Measurements from ENCODE around the gene OR51B4. TPM values are rescaled to one million over a fixed set of nuclear protein-coding genes. Genes with fewer than 3 reads are reported as not detected.
"Not testable (repeated sequence)": the region's sequence is repeated elsewhere in the genome, so short reads cannot be mapped to it uniquely, and the experiment has no call there.

OR51B4 gene, protein sequence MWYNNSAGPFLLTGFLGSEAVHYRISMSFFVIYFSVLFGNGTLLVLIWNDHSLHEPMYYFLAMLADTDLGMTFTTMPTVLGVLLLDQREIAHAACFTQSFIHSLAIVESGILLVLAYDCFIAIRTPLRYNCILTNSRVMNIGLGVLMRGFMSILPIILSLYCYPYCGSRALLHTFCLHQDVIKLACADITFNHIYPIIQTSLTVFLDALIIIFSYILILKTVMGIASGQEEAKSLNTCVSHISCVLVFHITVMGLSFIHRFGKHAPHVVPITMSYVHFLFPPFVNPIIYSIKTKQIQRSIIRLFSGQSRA
- total RNA-seq: not detected in 2 replicates
- not detected for polyA plus RNA-seq (2012)

DNA sequence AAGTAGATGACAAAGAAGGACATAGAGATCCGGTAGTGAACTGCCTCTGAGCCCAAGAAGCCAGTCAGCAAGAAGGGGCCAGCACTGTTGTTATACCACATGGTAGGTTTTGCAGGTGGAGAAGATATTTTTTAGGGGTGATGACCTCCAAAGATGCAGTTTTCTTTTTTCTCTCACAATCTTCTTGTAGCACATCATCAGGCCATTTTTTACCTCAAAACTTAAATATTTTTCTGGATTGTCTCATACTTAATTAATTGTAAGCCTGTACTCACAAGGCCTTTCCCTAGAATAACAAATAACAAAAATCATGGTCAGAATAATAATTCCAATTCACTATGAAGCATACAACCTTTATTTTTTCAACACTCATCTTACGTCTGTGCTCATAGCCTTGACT, at the start of gene OR51B4:
OR51B4 (minus strand) TSS at position 101 of the 400 bp plus-strand sequence; CDS start at position 101, 0 bp downstream.
- DNase-seq (ENCODE audit: low read depth): no peak

DNA sequence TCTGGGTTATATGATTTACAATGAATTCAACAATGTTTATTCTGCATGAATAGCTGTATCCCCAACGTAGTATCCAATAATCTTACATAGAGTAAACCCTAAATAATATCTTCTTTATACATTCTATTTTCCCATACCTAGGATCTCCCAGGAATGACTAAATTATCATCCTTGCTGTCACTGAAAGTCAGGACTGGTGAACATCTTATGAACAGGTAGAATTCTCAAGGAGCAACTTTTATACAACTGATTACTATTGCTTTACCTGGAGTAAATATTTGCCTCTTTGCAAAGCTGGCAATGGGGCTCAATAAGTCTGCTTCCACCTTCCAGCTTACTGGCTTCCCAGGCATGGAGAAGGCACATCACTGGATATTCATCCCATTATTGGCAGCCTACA, 49.5 kb upstream of the OR51B4 start, which contains the start of gene OR51B6:
OR51B6 (plus strand) TSS at position 301 of the 400 bp plus-strand sequence; CDS start at position 301, 0 bp downstream.
- no peak for DNase-seq (ENCODE audit: low read depth)

DNA sequence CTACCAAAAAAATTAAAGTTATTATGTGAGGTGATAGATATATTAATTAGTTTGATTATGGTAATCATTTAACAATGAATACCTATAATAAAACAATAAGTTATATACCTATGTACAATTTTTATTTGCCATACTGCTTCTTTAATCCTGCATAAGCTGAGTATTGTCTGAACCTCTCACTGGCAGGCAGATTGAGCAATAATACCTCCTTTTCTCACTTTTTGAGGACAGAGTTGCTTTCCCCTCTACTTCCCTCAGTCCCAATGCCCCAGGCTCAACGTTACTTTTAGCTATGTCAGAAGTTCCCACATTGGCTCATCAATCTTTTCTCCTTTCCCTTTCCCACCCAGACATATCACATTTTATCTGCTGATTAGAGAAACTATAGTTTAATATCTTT, 47.8 kb upstream of the OR51B4 start:
- no peak for DNase-seq (ENCODE audit: low read depth)

DNA sequence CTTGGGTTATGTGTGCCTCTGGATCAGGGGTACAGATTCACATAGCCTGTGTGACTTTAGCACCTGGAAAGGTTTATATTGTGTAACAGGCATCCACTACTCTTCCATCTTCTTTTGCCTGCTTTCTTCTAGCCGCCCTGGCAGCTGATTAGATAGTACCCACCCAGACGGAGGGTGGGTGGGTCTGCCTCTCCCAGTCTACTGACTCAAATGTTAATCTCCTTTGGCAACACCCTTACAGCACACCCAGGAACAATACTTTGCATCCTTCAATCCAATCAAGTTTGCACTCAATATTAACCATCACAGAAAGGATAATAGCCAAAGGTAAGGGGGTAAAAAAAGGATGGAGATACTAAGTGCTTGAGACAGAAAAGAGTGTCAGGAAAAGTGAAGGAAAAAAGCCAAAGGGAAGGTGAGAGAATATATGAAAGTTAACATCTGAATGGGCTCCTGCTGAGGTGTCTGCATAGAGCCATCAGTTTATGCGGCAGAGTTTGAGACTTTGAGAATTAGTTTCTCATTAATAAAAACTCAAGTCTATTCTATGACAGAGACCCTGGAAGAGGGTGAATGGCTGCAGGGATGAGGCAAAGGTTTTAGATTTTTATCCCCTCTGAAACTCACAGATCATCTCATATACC, 46.9 kb upstream of the OR51B4 start:
- no peak for DNase-seq (ENCODE audit: low read depth)

DNA sequence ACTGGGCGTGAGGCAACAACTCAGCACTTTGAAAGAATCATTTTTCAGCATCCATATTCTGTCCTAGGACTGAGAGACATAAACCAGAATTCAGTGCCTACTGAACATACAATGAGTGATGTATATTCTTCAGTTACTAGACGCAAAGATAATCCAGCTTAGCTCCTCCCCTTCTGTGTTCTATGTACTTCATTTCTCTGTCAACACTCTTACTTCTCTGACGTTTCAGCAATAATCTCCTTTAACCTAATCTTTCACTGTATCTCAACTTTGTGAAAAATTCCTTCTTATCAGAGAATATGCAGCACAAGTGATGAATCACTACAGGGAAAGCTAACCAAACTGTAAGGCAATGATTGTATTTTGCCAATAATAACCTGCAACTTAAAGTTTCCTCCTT, 44.1 kb upstream of the OR51B4 start:
- no peak for DNase-seq (ENCODE audit: low read depth)

DNA sequence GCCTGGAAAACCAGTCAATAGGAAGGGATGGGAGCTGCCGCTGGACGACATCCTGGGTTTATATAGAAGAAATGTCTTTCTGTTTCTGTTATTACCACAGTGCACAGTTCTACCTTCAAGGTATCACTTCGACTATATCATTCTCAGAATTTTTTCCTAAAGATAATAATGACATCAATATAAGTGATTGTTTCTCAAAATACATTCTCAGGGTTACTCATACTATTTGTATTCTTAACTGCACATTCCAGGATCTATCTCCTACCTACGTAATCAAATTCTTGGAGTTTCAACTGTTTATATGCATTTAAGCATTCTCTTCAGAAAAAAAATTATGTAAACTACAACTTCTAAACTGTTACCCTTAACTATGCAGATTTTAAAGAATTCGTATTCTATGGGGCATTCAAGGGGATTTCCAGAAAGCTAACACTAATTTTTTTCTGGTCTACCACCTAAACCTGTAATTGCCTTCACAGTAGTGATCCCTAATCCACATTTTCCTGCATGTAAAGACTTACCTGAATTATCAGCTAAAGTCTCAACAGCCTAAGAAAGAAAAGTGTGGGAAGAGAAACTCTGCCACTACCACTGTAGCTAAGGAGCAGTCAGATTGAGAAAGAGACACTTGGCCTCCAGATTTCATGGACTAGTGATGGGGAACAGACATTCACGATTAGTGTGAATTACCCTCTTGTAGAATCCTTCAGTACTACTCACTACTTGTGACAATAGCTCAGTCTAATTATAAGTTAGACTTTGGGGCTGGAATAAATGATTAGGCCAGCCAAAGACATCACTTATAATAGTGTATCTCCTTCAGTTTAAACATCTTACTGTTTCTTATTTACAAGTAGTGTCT, 42.0 kb upstream of the OR51B4 start, which contains the start of gene OR51B5:
OR51B5 (minus strand) TSS at position 51 of the 862 bp plus-strand sequence; CDS start at position 51, 0 bp downstream.
- no peak for DNase-seq (ENCODE audit: low read depth)

DNA sequence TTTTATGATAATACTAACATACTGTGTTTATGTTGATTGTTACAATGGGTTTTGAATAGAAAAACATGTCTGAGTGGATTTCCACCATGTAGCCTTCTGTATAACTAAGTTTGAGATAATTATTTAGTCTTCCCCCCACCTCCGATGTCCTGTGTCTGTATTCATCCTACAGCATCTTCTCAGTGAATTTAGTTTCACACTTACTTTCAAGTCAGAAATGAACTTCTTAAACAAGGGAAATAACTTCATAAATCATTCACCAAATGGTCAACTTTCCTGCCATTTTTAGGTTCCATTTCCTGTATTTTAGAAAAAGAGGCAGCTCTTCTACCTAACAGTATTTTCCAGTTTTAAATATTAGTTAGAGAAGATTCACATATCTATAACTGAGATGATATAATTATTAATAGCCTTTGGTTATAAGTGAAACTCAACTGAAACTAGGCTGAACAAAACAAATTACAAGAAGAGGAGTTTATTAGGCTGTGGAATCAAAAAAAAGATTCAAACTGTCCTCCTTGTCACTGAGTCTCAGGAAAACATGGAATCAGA, 38.1 kb upstream of the OR51B4 start:
- DNase-seq (ENCODE audit: low read depth): no peak

DNA sequence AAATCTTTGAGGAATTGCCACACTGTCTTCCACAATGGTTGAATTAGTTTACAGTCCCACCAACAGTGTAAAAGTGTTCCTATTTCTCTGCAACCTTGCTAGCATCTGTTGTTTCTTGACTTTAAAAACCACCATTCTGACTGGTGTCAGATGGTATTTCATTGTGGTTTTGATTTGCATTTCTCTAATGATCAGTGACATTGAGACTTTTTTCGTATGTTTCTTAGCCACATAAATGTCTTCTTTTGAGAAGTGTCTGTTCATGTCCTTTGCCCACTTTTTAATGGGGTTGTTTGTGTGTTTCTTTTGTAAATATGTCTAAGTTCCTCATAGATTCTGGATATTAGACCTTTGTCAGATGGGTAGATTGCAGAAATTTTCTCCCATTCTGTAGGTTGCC, 35.5 kb upstream of the OR51B4 start:
- DNase-seq (ENCODE audit: low read depth): not testable (repeated sequence)

DNA sequence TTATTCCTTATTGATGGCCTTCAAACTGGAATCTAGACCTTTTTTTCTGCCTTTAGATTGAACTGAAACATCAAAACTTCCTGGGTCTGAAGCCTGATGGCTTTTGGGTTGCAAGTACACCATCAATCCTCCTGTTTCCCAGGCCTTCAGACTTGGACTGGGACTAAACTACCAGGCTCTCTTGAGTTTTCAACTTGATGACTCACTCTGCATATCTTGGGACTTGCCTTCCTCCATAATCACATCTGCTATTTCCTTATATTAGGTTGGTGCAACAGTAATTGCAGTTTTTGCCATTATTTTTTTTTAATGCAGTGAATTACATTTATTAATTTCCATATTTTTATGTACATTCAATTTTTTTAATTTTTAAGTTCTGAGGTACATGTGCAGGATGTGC, 34.6 kb upstream of the OR51B4 start:
- DNase-seq (ENCODE audit: low read depth): no peak

DNA sequence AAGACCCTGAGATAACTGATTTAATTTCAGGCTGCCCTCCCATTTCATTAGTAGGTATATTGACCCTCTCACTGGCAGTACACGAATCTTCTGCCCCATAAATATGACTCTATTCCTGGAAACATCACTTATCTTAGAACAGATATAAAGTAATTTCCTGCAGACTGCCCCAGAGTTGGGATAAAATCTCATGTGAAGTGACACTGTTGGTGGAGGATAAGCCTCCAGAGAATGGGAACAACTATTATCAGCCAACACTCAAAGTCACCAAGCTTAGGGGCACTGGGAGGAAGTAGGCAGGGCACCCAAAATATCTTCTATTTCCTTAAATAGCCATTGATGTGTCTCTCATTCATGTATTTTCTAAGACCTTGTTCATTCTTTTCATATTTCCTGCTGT, 33.4 kb upstream of the OR51B4 start:
- DNase-seq (ENCODE audit: low read depth): no peak

DNA sequence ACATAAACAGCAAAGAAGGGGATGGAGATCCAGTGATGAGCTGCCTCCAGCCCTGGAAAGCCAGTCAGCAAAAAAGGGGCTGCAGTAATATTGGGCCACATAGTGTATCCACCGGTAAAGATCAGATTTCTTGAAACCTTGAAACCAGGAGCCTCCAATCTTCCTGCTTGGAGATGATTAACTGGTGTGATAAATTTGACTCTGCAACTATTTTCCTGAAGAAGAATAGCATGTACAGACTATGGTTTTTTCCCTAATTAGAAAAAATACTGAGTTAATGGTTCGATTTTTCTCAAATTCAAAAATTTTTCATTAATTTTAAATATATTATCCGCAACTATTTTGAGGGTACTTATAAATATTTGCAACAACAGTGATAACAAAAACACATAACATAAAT, 22.5 kb upstream of the OR51B4 start, which contains the start of gene OR51B2:
OR51B2 (minus strand) TSS at position 101 of the 400 bp plus-strand sequence; CDS start at position 101, 0 bp downstream.
- no peak for DNase-seq (ENCODE audit: low read depth)

DNA sequence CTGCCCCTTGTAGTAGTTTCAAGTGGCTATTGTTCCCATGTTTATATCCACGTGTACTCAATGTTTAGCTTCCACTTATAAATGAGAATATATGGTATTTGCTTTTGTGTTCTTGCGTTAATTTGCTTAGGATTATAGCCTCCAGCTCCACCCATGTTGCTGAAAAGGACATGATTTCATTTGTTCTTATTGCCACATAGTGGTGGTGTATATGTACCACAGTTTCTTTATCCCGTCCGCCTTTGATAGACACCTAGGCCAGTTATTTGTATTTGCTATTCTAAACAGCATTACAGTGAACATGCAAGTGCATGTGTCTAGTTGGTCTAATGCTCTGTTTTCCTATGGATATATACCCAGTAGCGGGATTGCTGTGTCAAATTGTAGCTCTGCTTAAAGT, 15.5 kb upstream of the OR51B4 start:
- no peak for DNase-seq (ENCODE audit: low read depth)

DNA sequence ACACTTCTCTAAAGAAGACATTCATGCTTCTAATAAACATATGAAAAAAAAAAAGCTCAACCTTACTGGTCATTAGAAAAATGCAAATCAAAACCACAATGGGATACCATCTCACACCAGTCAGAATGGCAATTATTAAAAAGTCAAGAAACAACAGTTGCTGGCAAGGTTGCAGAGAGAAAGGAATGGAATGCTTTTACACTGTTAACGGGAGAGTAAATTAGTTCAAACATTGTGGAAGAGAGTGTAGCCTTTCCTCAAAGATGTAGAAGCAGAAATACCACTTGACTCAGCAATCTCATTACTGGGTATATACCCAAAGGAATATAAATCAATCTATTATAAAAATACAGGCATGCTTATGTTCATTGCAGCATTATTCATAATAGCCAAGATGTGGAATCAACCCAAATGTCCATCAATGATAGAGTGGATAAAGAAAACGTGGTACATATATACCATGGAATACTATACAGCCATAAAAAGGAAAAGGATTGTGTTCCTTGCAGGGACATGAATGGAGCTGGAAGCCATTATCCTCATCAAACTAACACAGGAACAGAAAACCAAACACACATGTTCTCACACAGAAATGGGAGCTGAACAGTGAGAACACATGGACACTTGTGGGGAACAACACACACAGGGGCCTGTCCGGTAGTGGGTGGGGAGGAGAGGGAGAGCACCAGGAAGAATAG, 11.7 kb upstream of the OR51B4 start:
- not testable (repeated sequence) for DNase-seq (ENCODE audit: low read depth)

DNA sequence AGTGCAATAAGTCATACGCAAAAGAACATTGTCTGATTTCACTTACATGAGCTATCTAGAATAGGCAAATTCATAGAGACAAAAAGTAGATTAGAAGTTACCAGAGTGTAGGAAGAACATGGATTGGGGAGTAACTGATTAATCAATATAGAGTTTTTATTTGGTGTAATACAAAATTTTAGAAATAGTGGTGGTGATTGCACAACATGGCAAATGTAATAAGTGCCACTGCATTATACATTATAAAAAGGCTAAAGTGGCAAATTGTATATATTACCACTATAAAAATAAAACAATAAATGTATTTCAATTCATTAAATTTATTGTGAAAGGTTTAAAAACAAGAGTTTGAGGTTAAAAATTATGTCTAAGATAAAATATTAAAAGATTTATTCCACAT, 8.7 kb upstream of the OR51B4 start:
- no peak for DNase-seq (ENCODE audit: low read depth)

DNA sequence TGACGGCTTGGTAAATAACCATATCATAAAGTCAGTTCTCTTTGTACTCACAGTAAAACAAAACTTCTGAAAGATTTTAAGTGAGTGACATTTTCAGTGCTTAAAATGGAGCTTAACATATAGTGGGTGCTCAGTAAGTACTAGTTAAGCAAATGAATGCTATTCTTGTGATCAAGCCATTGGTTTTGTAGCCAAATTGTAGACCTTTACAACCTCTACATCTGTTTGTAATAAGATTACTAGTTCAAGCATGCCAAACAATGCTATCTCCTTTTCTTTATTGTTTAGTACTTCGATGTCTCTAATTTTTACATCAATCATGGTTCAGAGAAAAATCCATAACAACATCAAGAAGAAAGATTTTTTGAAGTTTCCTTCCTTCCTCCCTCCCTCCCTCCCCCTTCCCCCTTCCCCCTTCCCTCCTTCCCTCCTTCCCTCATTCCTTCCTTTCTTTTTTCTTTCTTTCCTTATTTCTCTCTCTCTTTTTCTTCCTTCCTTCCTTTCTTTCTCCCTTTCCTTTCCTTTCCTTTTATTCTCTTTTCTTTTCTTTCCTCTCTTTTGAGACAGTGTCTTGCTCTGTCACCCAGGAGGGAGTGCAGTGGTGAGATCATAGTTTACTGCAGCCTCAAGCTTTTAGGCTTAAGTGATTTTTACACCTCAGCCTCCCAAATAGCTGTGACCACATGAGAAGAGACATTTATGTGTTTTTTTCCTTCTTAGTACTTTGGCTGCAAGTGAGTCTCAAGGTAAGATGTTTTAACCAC, 5.7 kb upstream of the OR51B4 start:
- no peak for DNase-seq (ENCODE audit: low read depth)

DNA sequence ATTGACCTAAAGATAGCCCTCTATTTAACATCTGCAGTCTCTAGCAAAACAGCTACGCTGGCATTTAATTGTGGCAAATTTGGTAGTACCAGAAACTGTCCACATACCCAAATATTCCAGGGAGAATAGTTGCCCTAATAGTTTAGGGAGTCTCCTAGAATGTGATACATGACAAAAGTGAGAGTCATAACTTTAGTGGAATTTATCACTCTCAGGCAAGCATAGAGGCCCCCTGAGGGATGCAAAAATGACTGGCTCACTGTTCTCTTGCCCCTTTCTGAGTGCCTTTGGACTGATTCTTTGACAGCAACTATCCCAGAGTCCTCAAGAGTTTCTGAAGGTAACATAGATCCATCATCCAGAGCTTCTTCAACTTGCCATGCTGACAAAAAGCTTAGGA, 2.3 kb upstream of the OR51B4 start:
- DNase-seq (ENCODE audit: low read depth): no peak

DNA sequence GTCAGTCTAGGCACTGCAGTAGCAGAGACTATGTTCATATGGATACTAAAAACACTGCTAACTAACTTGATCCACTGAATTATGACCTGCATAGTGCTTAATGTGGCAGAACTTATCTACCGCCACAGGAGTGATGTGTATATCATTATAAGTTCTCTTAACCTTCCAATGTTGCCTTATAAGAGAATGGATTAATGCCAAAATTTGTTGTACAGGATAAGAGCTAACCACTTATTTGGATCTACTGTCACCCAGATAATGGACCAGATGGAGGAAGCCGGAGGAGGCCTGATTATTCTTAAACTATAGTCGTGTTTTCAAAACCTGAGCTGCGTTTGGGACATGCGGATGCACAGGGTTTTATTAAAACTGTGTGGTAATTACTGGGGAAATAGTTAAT, 1.9 kb upstream of the OR51B4 start:
- DNase-seq (ENCODE audit: low read depth): no peak

DNA sequence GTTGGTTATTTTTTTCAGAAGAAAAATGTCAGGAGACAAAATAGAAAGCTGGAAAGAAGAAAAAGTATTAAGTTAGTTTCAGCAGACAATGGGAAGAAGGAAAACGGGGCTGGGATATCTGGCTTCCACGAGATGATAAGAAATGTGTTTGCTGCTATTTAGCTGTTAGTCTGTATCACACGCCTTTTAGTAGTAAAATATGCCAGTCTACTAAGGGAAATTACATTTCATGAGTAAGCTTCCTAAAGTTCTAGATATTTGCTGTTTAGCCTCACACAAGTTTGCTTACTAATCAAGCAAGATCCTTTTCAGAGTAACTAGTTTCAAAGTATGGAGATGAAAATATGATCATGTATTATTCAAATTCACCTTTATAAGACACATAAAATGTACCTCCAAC, 1.5 kb downstream of the OR51B4 start:
- DNase-seq (ENCODE audit: low read depth): no peak

DNA sequence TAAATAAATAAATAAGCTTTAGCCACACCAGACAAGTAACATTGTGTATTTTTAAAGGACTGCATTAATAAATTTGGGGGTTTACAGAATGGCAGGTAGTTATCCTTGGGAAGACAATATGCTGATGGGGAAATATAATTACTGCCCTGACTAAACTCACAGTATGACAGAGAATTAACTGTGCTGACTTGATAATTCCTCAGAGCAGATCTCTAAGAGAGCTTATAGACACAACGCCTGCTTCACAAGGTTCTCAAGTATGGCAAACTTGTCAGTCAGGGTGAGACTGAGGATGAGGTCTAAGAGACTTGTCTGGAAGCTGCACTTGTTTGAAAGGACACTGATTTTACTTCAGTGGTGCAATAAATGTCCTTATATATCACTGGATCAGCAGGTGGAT, 3.3 kb downstream of the OR51B4 start:
- DNase-seq (ENCODE audit: low read depth): no peak

Data from myocyte (in vitro differentiated cells).